CD4-positive, alpha-beta memory T cell (primary cell): Measurements from ENCODE around the gene B4GALNT4. TPM values are rescaled to one million over a fixed set of nuclear protein-coding genes. Genes with fewer than 3 reads are reported as not detected.

Experiments
- CTCF ChIA-PET: fragments of 350-600 bp; sonication (Branson Sonifier 250); formaldehyde crosslinking; loops from one replicate; lab custom pipeline; 2021; ENCODE audit warnings: inconsistent platforms; ENCODE audit not compliant: partially characterized antibody; lab: Charles Lee
- POLR2A ChIA-PET: fragments of 350-600 bp; sonication (Branson Sonifier 250); formaldehyde crosslinking; loops from one replicate; lab custom pipeline; 2021; ENCODE audit not compliant: partially characterized antibody; lab: Charles Lee
- DNase-seq, 5 donors: peaks; one replicate each; pipeline versions ENCODE4 v3.0.0 to v3.0.0-alpha.2; 2020 to 2022; ENCODE audit warnings: mixed read lengths in 1 of 5
- H3K27ac ChIP-seq: one replicate; pipeline ENCODE4 v1.7.0; 2013; ENCODE audit warnings: low read depth, low read length
- H3K27me3 ChIP-seq: 2 replicates; pipeline ENCODE4 v1.7.0; 2013; ENCODE audit warnings: mild to moderate bottlenecking, low read length, moderate library complexity; ENCODE audit not compliant: insufficient read depth
- H3K36me3 ChIP-seq: 2 replicates; pipeline ENCODE4 v1.7.0; 2013; ENCODE audit warnings: mild to moderate bottlenecking, low read length, moderate library complexity; ENCODE audit not compliant: insufficient read depth
- H3K4me1 ChIP-seq: 2 replicates; pipeline ENCODE4 v1.7.0; 2013; ENCODE audit warnings: mild to moderate bottlenecking, low read length, moderate library complexity; ENCODE audit not compliant: insufficient read depth
- H3K4me3 ChIP-seq, 2 donors: one replicate each; pipeline ENCODE4 v1.7.0; 2013; ENCODE audit warnings: low read length in 2 of 2, mild to moderate bottlenecking in 1 of 2
- H3K9me3 ChIP-seq, 2 donors: one replicate each; pipeline ENCODE4 v1.7.0; 2013; ENCODE audit warnings: low read length in 2 of 2, control low read depth in 1 of 2; ENCODE audit not compliant: control insufficient read depth in 1 of 2
- H3K27ac Mint-ChIP-seq, 7 donors: one replicate each; pipeline ENCODE4 v1.8.0; 2020 to 2021; ENCODE audit warnings: mixed read lengths in 7 of 7, mild to moderate bottlenecking in 6 of 7, inconsistent platforms in 3 of 7, moderate library complexity in 3 of 7
- H3K27me3 Mint-ChIP-seq, 2 donors: one replicate each; pipeline ENCODE4 v1.8.0; 2020 to 2021; ENCODE audit warnings: mixed read lengths in 2 of 2
- H3K36me3 Mint-ChIP-seq, 2 donors: one replicate each; pipeline ENCODE4 v1.8.0; 2020 to 2021; ENCODE audit warnings: mixed read lengths in 2 of 2, inconsistent platforms in 1 of 2, mild to moderate bottlenecking in 1 of 2
- H3K4me1 Mint-ChIP-seq, 4 donors: one replicate each; pipeline ENCODE4 v1.8.0; 2020 to 2021; ENCODE audit warnings: mixed read lengths in 4 of 4, mild to moderate bottlenecking in 1 of 4
- H3K4me3 Mint-ChIP-seq, 8 donors: one replicate each; pipeline ENCODE4 v1.8.0; 2020 to 2021; ENCODE audit warnings: mixed read lengths in 8 of 8, mild to moderate bottlenecking in 7 of 8, moderate library complexity in 6 of 8, inconsistent platforms in 3 of 8
- H3K9me3 Mint-ChIP-seq, 8 donors: one replicate each; pipeline ENCODE4 v1.8.0; 2020 to 2021; ENCODE audit warnings: mixed read lengths in 8 of 8, mild to moderate bottlenecking in 5 of 8, inconsistent platforms in 3 of 8, moderate library complexity in 1 of 8
- intact Hi-C: fragments of 100-400 bp; cut with micrococcal nuclease; formaldehyde crosslinking; loops from one replicate; pipeline ENCODE4 v1.15.1; 2023
- polyA plus RNA-seq, 2 donors: library from polyadenylated mRNA; unstranded; fragments of 300-500 nt; fragmentation: Illumina TruSeq; gene quantifications; one replicate each; pipeline ENCODE4 v1.2.3, GENCODE V29; 2021
- total RNA-seq, 2 experiments: library from RNA; stranded (reverse); gene quantifications; one replicate each; pipeline ENCODE4 v1.2.3, GENCODE V29; 2021

Gene B4GALNT4
- total and polyA plus RNA-seq, 4 experiments from 2014 or later = 2.2 to 2.4 TPM; not detected in 2

- intact Hi-C loops = no loop called here
- CTCF ChIA-PET = interaction anchor here (1.0 to 4.0 kb wide), 2 partner anchors 24 to 103 kb away, joined by 5 to 18 read pairs; no protein-coding TSS in a partner anchor
- no peaks in the 10 kb centered on the region for H3K9me3 ChIP-seq
Measured at GRCh38 chr11:353179-353873, 16.0 kb upstream of the B4GALNT4 start.

GRCh38 chr11:355581-356458 is 13.5 kb upstream of the B4GALNT4 start:
- DNase-seq = peak; percentile 85 to 90 (median 86)
- no peaks in the 10 kb centered on the region for H3K36me3 ChIP-seq
- peak overlapping the region in 1 of 2 donors; percentile 59 for H3K4me3 ChIP-seq
- no peaks in the 10 kb centered on the region for H3K27me3 Mint-ChIP-seq
- intact Hi-C loops = loop anchor here (1.0 to 2.0 kb wide), 5 partner anchors 42 to 148 kb away; partner anchors contain the start of genes IFITM1 and PTDSS2
- CTCF ChIA-PET = interaction anchor here (0.7 to 4.0 kb wide), 20 partner anchors 9 to 118 kb away, joined by 3 to 33 read pairs (median 6); partner anchors contain the start of gene IFITM2
- H3K27me3 ChIP-seq = no peaks in the 10 kb centered on the region
- H3K27ac Mint-ChIP-seq = peak overlapping the region in 6 of 7 donors; percentile 96 to 99 (median 97)
- H3K9me3 Mint-ChIP-seq = peaks cover 0 to 3% (median 0%) of the 10 kb centered on the region in 8 donors
- peaks cover 0 to 5% of the 10 kb centered on the region in 2 donors for H3K36me3 Mint-ChIP-seq
- H3K4me3 Mint-ChIP-seq = peak overlapping the region; percentile 77 to 91 (median 84)
- POLR2A ChIA-PET = interaction anchor here (0.5 to 4.1 kb wide), 36 partner anchors 8 to 151 kb away, joined by 3 to 55 read pairs (median 5); partner anchors contain the start of genes BET1L, IFITM1, IFITM2 and NLRP6
- peak overlapping the region; percentile 89 for H3K27ac ChIP-seq
- H3K4me1 ChIP-seq = peaks cover 20% of the 10 kb centered on the region
- H3K4me1 Mint-ChIP-seq = peaks cover 7 to 50% (median 29%) of the 10 kb centered on the region in 4 donors
- H3K9me3 ChIP-seq = peaks cover 0 to 2% of the 10 kb centered on the region in 2 donors

More at GRCh38 chr11:353179-353873, 16.0 kb upstream of the B4GALNT4 start:
- Histone ChIP-seq H3K36me3 (no peaks in the 10 kb centered on the region), H3K27ac (no peak overlapping the region), H3K4me3 (no peak overlapping the region), H3K27me3 (no peaks in the 10 kb centered on the region), H3K4me1 (peaks cover 22% of the 10 kb centered on the region)
- peak overlapping the region in 6 of 7 donors; percentile 60 to 82 (median 78) for H3K27ac Mint-ChIP-seq
- H3K9me3 Mint-ChIP-seq = peaks cover 0 to 2% (median 0%) of the 10 kb centered on the region in 8 donors
- POLR2A ChIA-PET = interaction anchor here (1.2 to 4.1 kb wide), 2 partner anchors 37 to 74 kb away, joined by 3 to 55 read pairs; partner anchors contain the start of gene IFITM1
- H3K4me1 Mint-ChIP-seq = peaks cover 11 to 49% (median 34%) of the 10 kb centered on the region in 4 donors
- H3K27me3 Mint-ChIP-seq = no peaks in the 10 kb centered on the region
- DNase-seq = no peak
- H3K36me3 Mint-ChIP-seq = peaks cover 0 to 5% of the 10 kb centered on the region in 2 donors
- H3K4me3 Mint-ChIP-seq = peak overlapping the region in 2 of 8 donors; percentile 21 to 55

- Mint-ChIP-seq H3K27ac (no peak overlapping the region), H3K9me3 (peaks cover 0 to 5% (median 2%) of the 10 kb centered on the region in 8 donors), H3K27me3 (no peaks in the 10 kb centered on the region), H3K4me1 (peaks cover 7 to 42% (median 26%) of the 10 kb centered on the region in 4 donors), H3K4me3 (no peak overlapping the region), H3K36me3 (peaks cover 0 to 5% of the 10 kb centered on the region in 2 donors)
- ChIA-PET POLR2A (interaction anchor here (0.9 to 4.1 kb wide), 8 partner anchors 41 to 149 kb away, joined by 3 to 55 read pairs (median 14); partner anchors contain the start of genes BET1L, IFITM1, PGGHG and RIC8A), CTCF (interaction anchor here (1.9 to 2.2 kb wide), 2 partner anchors 12 to 51 kb away, joined by 5 to 33 read pairs; partner anchors contain the start of gene IFITM2)
- H3K27me3 ChIP-seq = no peaks in the 10 kb centered on the region
- no peak overlapping the region for H3K27ac ChIP-seq
- no peak overlapping the region for H3K4me3 ChIP-seq
- peaks cover 0 to 7% of the 10 kb centered on the region in 2 donors for H3K9me3 ChIP-seq
- peaks cover 15% of the 10 kb centered on the region for H3K4me1 ChIP-seq
- intact Hi-C loops = no loop called here
- no peaks in the 10 kb centered on the region for H3K36me3 ChIP-seq
- no peak for DNase-seq
Measured at GRCh38 chr11:356610-357009, 12.7 kb upstream of the B4GALNT4 start.

GRCh38 chr11:357582-357981 is 11.7 kb upstream of the B4GALNT4 start:
- H3K27me3 ChIP-seq = no peaks in the 10 kb centered on the region
- Mint-ChIP-seq H3K27ac (no peak overlapping the region), H3K4me3 (no peak overlapping the region), H3K27me3 (no peaks in the 10 kb centered on the region), H3K36me3 (peaks cover 0 to 5% of the 10 kb centered on the region in 2 donors), H3K4me1 (peaks cover 7 to 36% (median 24%) of the 10 kb centered on the region in 4 donors), H3K9me3 (peaks cover 0 to 6% (median 2%) of the 10 kb centered on the region in 8 donors)
- no peak overlapping the region for H3K4me3 ChIP-seq
- no peak for DNase-seq
- H3K36me3 ChIP-seq = no peaks in the 10 kb centered on the region
- CTCF ChIA-PET = interaction anchor here (1.1 kb wide), 1 partner anchor 40 kb away, joined by 3 read pairs; no protein-coding TSS in a partner anchor
- peaks cover 15% of the 10 kb centered on the region for H3K4me1 ChIP-seq
- H3K27ac ChIP-seq = no peak overlapping the region
- intact Hi-C loops = no loop called here
- POLR2A ChIA-PET = interaction anchor here (1.1 to 2.2 kb wide), 2 partner anchors 42 to 48 kb away, joined by 3 to 9 read pairs; no protein-coding TSS in a partner anchor
- H3K9me3 ChIP-seq = peaks cover 0 to 7% of the 10 kb centered on the region in 2 donors

- ChIA-PET CTCF (interaction anchor here (1.0 to 1.8 kb wide), 3 partner anchors 41 to 107 kb away, joined by 3 to 7 read pairs (median 4); no protein-coding TSS in a partner anchor), POLR2A (interaction anchor here (0.6 to 2.2 kb wide), 6 partner anchors 43 to 159 kb away, joined by 3 to 9 read pairs (median 4); no protein-coding TSS in a partner anchor)
- H3K4me1 ChIP-seq = peaks cover 15% of the 10 kb centered on the region
- H3K36me3 ChIP-seq = no peaks in the 10 kb centered on the region
- Mint-ChIP-seq H3K4me1 (peaks cover 7 to 29% (median 19%) of the 10 kb centered on the region in 4 donors), H3K27me3 (no peaks in the 10 kb centered on the region), H3K4me3 (no peak overlapping the region), H3K27ac (peak overlapping the region in 1 of 7 donors; percentile 49), H3K9me3 (peaks cover 0 to 6% (median 2%) of the 10 kb centered on the region in 8 donors), H3K36me3 (peaks cover 0 to 5% of the 10 kb centered on the region in 2 donors)
- peaks cover 0 to 7% of the 10 kb centered on the region in 2 donors for H3K9me3 ChIP-seq
- no peak overlapping the region for H3K4me3 ChIP-seq
- H3K27me3 ChIP-seq = no peaks in the 10 kb centered on the region
- H3K27ac ChIP-seq = no peak overlapping the region
- intact Hi-C loops = no loop called here
- DNase-seq = no peak
Measured at GRCh38 chr11:358129-358800, 11.0 kb upstream of the B4GALNT4 start.
